Retina (tissue), 1 donor: Measurements from ENCODE around the gene EPB41L2.

ENCODE experiments used
- DNase-seq: peaks from one replicate; pipeline ENCODE4 v3.0.0-alpha.2; 2016

EPB41L2 gene

GRCh38 chr6:131061041-131061750 lies 1.8 kb downstream of the EPB41L2 start:
- peak; percentile 27 for DNase-seq

DNA sequence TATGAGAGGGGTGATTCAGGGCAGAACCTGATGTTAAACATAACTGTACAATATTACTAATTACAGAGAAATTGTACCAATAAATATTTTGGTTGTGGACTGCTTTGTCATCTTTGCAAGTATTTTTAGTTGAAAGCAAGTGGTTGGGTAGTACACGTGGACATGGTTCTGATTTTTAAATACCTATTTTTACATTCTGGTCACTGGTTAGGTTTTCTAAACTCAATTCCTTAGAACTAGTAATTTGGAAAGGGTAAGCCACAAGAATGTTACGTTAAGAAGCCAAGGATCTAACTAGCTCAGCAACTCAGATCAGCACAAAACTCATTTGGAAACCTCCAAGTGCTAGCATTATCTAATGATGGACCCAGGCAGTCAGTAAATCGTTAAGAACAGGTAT lies 2.7 kb downstream of the EPB41L2 start:
- no peak for DNase-seq

DNA sequence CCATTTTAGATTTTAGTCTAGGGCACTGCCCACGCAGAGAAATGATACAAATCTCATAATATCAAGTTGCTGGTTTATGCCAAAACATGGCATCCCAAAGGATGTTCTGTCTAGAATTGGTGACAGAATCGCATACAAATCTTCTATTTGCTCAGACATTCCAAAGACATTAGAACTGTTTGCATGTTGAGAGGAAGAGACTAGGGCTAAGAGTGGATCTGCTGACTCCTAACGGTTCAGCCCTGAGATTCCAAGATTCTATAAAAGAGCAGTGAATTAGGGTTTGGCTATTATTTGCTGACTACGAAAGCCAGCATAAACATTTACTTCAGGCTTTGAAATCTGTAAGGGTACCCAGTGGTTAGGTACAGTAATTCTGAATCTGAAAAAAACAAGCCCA lies 3.6 kb downstream of the EPB41L2 start:
- no peak for DNase-seq

DNA sequence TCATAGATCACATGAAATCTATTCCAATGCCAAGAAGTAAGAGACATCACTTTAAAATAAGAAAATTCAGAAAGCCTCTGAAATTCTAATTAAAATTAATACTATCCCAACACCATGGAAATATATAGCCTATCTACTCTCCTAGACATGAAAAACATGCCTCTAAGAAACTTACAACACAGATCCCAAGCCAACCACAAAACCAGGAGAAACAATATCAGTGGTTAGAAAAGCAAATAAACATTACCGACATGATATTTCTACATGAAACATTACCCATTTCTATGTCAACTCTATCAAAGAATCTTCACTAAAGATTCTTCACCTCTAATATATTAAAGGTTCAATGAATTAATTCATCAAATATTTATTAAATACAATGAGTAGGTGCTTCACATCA lies 4.8 kb downstream of the EPB41L2 start:
- no peak for DNase-seq

- no peak for DNase-seq
These were observed 8.4 kb downstream of the EPB41L2 start for GRCh38 chr6:131054392-131055250.

GRCh38 chr6:131053546-131054240 lies 9.4 kb downstream of the EPB41L2 start:
- DNase-seq = no peak

DNA sequence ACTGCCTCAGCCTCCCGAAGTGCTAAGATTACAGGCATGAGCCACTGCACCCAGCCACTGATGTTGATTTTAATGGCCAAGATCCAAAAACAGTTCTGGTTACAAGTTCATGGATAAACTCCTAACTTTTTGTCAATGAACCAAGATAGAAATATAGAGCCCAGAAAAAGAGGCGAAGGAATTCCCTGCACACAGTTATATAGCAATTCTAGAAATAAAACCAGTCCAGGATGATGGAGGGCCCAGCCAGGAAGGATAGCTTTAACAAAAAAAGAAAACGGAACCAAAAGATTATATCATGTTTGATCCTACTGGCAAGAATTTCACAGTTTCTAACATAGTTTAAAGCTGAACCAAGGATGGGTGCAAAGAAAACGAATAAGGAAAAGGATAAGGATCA lies 10.9 kb downstream of the EPB41L2 start:
- no peak for DNase-seq

DNA sequence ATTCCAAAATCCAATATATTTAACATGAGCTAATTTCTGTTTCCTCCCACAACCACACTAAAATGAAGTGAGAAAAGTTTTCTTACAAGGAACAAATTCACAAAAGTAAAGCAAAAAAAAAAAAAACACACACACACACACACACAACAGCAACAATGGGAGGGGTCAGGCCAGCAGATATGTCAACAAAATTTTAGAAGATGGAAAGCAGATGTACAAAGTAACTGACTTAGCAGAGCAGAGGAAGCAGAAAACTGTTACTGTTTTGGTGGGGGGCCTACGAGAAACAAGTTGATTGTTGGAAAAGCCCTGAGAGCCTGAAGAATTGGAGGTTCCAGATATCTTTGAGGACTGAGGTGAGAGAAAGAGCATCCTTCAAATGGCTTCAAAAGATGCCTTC lies 11.7 kb downstream of the EPB41L2 start:
- DNase-seq = no peak

GRCh38 chr6:131049608-131050007 lies 13.4 kb downstream of the EPB41L2 start:
- no peak for DNase-seq

GRCh38 chr6:131048933-131049515 lies 14.0 kb downstream of the EPB41L2 start:
- DNase-seq = no peak

DNA sequence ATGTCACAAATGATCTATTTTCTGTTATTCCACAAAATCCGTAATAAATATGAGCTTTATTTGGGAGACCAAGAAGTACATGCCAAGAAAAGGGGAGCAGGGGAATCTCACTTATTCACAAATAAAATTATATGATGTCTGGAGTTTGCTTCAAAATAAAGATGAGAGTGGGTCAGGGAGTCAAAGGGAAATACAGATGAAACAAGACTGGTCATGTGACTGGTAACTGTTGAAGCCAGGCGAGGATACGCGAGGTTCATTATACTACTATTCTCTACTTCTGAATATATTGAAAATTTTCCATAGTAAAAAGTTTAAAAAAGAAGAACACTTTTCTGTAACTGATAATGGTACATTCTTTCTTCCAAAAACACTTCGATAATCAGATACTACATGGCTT lies 14.6 kb downstream of the EPB41L2 start:
- DNase-seq = no peak

DNA sequence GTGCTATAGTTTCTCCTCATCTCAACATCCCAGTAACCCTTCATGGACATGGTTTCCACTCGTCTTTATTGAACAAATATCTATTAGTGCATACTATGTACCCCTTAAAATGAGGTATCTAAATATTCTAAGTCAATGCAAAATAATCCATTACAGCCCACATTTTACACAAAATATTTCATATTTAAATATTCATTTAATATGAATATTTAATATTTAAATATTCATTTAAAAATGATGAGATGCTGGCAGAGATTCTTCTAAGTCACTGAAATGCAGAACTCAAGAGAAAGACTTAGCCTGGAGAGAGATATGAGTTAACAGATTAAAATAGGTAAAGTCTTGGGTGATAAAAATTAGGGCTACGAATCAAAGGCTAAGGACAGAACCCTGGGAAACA lies 17.9 kb downstream of the EPB41L2 start:
- no peak for DNase-seq

GRCh38 chr6:131043902-131044447 lies 19.1 kb downstream of the EPB41L2 start:
- no peak for DNase-seq

- no peak for DNase-seq
These were observed 20.4 kb downstream of the EPB41L2 start for GRCh38 chr6:131042664-131043063.

GRCh38 chr6:131041814-131042213 lies 21.2 kb downstream of the EPB41L2 start:
- no peak for DNase-seq

DNA sequence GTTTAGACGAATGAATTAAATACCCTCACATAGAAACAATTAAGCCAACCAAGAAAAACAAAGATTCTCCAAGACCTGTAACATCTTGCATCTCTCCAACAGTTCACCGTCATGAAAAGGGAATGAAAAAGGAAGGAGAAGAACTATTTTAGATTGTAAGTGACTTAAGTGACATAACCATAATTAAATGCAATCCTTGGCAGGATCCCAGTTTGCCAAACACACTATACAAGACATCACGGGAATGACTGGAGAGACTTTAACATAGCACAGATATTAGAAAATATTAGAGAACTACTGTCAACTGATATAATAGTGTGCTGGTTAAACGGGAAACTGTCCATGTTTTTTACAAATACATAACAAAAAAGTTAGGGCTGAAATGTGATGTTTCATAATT lies 22.2 kb downstream of the EPB41L2 start:
- DNase-seq = no peak

DNA sequence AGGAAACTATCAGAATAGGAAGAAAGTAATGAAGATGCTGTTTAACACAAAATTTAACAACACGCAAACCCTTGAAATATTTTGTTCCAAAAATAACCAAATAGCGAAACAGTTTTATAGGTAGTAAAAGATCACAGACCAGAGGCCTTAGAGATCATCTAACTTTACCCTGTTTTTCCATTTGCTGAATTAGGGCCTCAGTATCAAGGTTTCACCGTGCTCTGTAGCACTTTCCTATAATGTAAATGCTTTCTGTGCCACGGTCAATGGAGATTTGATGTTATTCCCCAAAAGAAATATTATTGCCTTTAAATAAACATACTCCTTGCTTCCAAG lies 23.7 kb downstream of the EPB41L2 start:
- no peak for DNase-seq

DNA sequence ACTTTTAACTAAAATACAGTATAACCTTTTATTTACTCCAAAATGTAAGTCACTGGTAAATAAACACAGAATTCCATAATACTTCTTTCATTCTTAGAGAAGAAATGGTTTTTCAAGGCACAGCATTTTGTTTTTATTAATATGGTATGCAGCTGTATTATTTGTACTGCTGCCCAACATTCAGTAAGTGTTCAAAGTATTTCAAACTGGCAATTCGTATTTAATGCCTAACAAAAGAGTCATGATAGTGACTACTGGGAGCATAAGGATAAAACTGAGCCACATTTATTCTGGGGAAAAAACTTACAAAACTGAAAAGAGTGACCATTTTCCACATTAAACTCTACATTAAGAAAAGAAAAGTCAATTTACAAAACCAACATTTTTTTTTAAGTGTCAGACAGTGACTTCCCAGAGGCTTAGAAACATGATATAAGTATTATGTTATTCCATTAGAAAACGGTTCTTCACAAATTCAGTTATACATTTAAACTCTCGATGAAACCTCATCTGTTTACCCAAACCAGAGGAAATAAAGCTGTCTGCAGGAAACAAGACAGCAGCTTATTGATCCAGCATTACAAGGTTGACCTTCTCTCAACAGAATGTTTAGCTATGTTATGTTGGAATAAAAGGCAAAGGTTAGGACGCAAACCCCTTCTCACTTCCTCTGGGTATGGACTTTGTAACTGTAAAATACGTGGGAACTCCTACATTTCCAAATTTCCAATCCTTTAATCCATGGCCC lies 24.3 kb downstream of the EPB41L2 start:
- no peak for DNase-seq

DNA sequence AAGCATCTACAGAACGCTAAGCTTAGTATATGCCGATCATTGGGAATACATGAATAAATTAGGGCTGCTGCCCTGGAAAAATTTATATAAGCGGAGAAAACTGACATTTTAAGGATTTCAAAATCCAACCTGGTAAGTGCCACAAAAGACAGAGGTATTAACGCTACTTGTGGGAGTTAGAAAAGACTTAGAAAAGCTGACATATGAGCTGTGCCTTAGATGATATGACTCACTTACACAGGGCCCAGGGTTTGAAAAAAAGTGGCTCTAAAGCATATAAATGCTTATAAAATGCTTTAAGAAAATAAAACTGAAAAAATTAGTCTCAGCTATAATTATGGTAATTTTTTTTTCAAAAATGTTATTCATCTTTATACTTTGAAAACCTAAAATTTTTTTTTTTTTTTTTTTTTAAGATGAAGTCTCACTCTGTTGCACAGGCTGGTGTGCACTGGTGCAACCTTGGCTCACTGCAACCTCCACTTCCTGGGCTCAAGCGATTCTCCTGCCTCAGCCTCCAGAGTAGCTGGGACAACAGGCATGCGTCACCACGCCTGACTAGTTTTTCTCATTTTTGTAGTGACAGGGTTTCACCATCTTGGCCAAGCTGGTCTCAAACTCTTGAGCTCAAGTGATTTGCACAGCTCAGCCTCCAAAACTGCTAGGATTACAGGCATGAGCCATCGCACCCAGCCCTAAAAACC lies 25.7 kb downstream of the EPB41L2 start:
- DNase-seq = no peak

- DNase-seq = no peak
These were observed 26.4 kb downstream of the EPB41L2 start for GRCh38 chr6:131036601-131037000.

GRCh38 chr6:131036143-131036542 lies 26.9 kb downstream of the EPB41L2 start:
- no peak for DNase-seq

- no peak for DNase-seq
These were observed 27.5 kb downstream of the EPB41L2 start for GRCh38 chr6:131035582-131035981.
